D341Med (cell line): ENCODE data around the gene SUPT6H.
"Not testable (repeated sequence)": the region's sequence is repeated elsewhere in the genome, so short reads cannot be mapped to it uniquely, and the experiment has no call there.

ENCODE experiments used
- DNase-seq: peaks from one replicate; pipeline ENCODE4 v3.0.0; 2012; ENCODE audit warnings: low spot score

Gene SUPT6H

DNA sequence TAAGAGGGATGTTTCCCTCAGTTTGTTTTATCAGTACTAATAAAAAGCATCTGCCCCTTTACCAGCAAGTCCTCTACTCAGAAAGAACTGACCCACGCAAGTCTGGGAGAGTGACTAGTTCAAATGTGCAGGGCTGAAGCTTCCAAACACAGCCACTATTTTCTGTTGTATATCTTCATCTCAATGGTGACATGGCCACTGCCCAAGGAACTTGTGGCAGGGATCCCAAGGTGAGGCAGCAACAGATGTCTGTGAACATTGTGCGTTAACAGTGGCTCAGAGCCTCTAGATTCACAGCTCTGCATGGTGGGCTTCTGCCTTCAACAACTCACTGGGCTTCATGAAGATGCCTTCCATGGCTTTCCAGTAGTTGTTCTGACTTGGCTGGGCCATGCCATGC lies 13.3 kb upstream of the SUPT6H start:
- DNase-seq, result no peak

DNA sequence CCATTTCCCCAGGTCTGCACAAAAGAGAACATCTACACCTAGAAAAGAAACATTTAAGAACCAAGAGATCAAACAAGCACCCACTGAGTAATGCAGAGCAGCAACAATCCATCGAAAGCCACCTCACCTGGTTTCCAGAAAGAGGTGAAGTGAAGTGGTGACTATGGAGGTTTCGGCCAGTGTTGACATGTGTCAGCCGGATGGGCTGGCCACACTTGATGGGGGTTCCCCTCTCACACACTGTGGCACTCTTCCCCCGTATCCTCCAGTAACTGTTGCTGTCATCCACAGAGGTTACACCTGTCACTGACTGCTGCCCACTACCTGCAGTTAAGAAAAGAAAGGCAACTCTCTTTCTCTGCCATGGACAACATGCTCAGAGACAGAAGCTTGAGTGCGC lies 6.8 kb upstream of the SUPT6H start:
- no peak for DNase-seq

DNA sequence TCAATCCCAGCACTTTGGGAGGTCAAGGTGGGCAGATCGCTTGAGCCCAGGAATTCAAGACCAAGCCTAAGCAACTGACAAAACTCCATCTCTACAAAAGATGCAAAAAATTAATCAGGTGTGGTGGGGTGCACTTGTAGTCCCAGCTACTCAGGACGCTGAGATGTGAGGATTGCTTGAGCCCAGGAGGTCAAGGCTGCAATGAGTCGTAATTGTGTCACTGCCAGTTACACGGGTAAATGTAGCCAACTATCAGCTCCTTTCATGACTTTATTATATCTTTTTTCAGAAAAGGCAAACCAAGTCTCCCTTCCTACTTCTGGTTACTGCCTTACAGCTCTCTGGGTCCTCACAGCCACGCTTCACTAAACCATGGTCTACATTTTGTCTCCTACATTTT lies 4.2 kb upstream of the SUPT6H start:
- DNase-seq, result no peak

DNA sequence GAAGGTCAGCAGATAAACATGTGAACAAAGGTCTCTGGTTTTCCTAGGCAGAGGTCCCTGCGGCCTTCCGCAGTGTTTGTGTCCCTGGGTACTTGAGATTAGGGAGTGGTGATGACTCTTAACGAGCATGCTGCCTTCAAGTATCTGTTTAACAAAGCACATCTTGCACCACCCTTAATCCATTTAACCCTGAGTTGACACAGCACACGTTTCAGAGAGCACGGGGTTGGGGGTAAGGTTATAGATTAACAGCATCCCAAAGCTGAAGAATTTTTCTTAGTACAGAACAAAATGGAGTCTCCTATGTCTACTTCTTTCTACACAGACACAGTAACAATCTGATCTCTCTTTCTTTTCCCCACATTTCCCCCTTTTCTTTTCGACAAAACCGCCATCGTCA lies 3.7 kb upstream of the SUPT6H start:
- DNase-seq, result not testable (repeated sequence)

DNA sequence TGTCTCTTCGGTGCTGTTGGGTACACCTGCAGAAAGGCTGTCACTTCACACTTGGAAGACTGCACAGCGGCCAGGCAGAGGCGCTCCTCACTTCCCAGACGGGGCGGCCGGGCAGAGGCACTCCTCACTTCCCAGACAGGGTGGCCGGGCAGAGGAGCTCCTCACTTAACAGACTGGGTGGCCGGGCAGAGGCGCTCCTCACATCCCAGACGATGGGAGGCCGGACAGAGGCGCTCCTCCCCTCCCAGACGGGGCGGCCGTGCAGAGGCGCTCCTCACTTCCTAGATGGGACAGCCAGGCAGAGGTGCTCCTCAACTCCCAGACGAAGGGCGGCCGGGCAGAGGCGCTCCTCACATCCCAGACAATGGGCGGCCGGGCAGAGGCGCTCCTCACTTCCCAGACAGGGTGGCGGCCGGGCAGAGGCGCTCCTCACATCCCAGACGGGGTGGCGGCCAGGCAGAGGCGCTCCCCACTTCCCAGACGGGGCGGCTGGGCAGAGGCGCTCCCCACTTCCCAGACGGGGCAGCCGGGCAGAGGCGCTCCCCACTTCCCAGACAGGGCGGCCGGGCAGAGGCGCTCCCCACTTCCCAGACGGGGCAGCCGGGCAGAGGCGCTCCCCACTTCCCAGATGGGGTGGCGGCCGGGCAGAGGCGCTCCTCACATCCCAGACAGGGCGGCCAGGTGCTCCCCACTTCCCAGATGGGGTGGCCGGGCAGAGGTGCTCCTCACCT lies 3.1 kb upstream of the SUPT6H start:
- DNase-seq, result not testable (repeated sequence)

DNA sequence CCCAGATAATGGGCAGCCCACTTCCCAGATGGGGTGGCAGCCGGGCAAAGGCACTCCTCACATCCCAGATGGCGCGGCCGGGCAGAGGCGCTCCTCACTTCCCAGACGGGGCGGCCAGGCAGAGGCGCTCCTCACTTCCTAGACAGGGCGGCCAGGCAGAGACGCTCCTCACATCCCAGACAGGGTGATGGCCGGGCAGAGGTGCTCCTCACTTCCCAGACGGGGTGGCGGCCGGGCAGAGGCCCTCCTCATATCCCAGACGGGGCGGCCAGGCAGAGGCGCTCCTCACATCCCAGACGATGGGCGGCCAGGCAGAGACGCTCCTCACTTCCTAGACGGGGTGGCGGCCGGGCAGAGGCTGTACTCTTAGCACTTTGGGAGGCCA lies 2.5 kb upstream of the SUPT6H start:
- not testable (repeated sequence) for DNase-seq

DNA sequence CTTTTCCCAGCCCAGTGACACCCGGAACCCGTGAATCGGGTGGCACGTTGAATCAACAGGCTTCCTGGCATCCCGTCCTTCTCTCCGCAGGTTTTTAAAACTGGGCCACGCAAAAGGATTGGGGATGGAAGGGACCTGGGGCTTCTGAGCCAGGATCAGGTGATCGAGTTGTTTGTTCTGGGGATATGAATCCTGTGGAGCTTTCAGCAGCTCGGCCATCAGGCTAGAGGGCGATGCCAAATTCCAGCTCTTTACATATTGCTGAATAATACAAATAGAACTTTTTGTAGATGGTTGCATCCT lies 473 bp downstream of the SUPT6H start:
- DNase-seq, result no peak

DNA sequence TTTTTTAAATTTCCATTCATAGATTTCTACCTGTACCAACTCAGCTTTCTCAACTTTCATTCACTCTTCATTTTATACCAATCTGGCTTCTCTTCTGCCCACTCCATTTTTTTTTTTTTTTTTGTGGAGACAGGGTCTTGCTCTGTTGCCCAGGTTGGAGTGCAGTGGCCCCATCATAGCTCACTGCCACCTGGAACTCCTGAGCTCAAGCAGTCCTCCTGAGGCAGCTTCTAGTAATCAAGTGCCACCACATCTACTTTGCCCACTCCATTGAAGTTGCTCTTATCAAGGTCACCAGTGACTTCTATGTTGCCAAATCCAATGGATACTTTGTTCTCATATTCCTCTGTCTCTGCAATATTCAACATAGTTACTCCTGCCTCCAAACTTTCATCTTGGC lies 1.7 kb downstream of the SUPT6H start:
- no peak for DNase-seq

DNA sequence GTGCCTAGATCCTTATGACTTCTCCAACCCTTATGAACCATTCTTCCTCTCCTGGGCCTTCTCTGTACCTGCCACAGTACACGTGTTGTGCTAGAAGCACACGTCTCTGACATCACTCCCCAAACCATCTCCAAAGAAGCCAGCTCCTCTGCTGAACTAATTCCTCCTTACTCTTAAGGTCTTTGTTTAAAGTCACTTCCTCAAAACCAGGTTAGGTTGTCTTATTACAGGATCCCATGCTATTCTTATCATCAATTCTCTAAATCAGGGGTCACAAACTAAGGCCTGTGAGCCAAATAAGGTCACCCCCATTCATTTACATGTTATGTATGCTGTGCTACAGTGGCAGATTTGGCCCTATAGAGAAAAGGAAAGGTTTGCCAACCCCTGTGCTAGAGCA lies 4.0 kb downstream of the SUPT6H start:
- DNase-seq, result no peak

DNA sequence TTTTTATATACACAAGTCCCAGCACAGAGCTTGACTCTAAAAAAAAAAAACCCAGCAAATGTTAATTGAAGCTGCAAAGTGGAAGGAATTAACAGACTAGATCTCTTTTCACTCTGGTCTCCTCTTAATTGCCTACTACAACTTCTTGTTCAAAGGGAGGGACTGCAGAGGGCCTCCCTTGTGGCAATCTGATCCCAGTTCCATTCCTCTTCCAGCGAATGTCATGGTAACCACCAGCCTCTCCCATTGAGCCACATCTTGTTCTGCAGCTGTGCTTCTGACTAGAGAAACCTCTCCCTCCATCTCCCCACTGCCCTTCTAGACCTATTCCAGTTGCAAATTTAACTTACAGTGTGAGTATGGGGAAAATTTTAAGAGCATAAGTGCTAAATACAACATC lies 5.9 kb downstream of the SUPT6H start:
- no peak for DNase-seq

DNA sequence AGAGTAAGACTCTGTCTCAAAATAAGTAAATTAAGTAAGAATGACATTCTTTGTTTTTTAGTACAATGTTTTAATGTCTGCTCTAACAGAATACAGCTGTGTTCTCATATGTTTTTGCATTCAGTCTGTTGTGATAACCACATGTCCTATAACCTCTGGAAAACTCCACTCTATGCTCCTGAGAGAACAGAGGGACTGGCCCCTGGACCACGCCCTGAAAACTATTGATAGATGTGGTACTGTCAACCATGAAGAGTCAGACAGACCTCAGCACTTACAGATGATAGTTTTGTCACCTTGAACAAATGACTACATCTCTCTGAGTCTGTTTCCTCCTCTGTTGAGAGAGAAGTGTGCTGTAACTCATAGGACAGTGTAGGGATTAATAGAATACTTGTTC lies 7.9 kb downstream of the SUPT6H start:
- no peak for DNase-seq

DNA sequence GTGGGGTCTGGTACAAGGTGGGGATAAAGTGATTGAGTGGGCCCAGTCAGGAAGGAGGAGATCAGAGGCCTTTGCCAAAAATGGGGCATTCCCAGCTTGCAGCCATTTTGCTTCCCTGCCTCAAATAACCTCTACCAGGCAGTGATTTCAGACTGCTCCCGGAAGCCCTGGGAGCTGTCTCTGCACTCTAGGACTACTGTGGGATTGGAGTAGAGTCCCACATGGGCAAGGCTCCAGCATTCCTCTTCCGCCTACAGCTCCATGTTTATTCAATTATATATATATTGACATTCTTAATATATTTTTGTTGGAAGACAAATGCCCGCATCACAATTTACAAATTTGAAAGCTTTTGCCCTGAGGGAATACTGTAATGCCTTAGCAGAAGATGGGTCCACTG lies 13.5 kb downstream of the SUPT6H start:
- no peak for DNase-seq

DNA sequence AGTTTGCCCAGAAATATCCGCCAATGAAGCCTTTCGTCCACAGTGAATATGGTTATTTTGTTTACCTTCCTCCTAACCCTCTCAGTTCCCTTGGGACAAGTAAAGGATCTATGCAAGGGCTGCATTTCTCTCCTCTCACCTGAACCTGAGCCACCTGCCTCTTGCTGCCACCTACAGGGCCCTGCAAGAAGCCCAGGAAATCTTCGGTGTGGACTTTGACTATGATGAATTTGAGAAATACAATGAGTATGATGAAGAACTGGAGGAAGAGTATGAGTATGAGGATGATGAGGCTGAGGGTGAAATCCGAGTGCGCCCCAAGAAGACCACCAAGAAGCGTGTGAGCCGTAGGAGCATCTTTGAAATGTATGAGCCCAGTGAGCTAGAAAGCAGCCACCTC lies 14.0 kb downstream of the SUPT6H start:
- DNase-seq, result no peak

DNA sequence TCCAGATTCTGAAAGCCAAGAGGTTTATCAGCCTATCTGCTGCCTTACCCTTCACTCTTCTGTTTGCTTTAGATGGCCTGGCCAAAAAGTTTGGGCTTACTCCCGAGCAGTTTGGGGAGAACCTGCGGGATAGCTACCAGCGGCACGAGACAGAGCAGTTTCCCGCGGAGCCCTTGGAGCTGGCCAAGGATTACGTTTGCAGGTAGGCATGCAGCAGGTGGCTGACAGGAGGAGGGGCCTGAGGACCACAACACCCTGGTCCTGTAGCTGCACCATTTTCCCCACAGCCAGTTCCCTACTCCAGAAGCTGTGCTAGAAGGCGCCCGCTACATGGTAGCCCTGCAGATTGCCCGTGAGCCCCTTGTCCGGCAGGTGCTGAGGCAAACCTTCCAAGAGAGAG lies 20.6 kb downstream of the SUPT6H start:
- DNase-seq, result peak; percentile 30

DNA sequence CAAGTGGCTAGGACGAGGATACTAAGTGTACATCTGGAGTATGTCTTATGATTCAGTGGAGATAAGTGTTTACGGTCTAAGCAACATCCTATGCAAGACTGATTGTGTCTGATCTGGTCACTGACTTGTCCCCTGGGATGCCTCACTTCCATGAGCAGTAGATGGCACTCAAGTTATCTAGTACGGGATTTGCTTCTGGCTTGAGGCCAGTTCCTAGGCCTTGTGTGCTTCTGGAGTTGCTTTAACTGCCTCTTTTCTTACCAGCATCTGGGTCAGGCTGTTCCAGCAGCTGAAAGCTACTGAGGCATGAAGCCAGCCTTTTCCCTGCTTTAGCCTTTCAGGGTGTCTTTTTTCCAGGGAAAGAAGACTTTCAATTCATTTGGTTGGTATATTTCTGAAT lies 23.0 kb downstream of the SUPT6H start:
- DNase-seq, result peak; percentile 86

DNA sequence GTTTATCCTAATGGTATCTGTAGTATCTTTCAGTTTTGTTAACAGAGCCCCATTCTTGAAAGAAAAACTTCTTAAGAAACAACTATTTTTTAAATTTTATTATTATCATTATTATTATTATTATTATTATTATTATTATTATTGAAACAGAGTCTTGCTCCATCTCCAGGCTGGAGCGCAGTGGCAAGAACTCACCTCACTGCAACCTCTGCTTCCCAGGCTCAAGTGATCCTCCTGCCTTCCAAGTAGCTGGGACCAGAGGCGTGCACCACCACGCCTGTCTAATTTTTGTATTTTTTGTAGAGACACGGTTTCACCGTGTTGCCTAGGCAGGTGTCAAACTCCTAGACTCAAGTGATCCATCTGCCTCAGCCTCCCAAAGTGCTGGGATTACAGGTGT lies 23.4 kb downstream of the SUPT6H start:
- no peak for DNase-seq

DNA sequence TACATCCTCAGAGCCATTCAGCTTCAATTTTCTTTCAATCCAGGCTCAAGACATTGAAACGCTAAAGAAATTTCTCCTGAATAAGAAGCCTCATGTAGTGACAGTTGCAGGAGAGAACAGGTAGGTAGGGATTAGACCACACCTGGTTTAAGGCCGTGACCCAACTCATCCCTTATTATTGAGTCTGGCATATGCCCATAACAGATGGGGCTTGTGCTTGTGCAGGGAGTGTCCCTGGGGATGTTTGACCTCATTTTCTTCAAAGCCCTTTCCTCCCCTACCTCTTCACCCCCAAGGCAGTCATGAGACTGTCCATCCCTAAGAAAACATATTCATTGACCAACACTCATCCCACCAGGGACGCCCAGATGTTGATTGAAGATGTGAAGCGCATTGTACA lies 24.3 kb downstream of the SUPT6H start:
- peak; percentile 58 for DNase-seq

DNA sequence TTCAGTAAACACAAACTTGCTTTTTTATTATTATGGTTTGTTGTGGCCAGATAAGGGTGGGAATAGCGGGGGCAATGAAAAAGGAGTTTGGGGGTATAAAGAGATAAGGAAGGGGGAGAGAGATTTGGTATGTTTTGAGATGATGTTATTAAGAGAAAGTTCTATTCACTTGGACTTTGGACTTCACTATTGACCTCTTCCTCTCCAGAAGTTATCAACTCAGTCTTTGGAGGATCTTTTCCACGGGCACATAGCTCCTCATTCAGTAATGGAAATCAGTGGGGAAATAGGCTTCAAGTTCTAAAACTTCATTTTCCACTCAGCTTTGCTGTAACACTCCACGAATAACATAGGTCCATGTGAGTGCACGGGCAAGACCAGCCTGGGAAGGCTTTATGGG lies 26.5 kb downstream of the SUPT6H start:
- DNase-seq, result no peak

DNA sequence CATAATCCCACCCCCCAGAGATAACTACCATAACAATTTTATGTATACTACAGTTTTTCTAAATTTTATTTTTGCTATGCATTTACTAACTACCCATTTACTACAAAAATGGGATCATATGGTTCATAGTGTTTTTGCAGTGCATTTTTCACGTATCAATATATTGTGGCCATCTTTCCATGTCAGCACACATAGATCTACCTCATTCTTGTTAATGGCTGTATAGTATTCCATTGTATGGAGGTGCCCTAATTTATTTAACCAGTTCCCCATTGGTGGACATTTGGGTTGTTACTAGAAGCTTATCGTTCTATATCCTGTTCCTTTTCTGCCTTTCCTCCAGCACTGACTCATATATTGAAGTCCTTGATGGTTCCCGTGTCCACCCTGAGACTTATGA lies 27.0 kb downstream of the SUPT6H start:
- no peak for DNase-seq

DNA sequence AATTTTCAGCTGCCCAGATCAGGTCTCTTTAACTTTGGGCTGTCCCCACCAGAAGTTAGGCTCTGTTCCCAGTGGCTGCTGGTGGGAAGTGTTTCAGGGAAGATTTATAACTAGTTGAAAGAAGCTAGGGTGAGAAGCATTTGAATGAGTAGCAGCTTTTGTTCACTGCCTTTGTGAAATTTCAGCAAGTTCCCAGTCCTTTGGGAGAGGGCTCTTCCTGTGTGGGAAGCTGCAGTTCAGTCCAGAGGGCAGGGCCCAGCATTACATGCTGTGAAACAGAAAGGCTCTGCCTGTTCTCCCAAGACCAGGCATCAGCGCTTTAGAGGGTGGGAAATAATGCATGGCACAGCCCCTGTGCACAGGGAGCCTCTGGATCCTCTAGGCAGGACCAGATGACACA lies 31.9 kb downstream of the SUPT6H start:
- DNase-seq, result no peak

DNA sequence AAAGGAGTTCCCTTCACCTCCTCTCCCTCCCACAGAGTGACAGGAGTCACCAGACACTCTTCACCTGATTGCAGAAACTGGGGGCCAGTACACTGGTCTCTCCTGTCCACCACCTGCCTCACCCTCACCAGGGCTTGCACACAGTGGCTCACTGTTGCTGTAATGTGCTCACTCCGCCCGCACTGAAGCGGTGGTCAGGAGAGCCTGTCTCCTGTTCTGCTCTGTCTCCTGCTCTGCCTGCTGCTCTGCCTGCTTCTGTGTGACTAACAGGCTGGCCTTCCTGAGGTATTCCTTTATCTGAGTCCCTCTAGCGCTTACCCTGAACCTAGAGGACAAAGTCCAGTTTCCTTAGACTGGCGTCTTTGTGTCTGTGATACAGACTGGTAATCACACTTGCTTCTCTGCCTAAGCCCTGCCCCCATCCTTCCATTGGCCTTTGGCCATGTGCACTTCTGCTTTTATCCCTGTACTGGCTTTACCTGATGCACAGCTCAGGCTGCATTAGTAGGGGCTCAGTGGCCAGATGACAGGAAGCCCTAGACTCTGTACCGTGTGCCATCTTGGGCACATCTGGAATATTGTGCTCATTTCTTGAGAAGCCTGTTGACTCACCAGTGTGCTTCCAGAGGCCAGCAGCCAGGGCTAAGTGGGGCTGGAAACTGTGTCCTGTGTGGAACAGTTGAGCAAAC lies 36.4 kb downstream of the SUPT6H start:
- DNase-seq, result peak; percentile 36

DNA sequence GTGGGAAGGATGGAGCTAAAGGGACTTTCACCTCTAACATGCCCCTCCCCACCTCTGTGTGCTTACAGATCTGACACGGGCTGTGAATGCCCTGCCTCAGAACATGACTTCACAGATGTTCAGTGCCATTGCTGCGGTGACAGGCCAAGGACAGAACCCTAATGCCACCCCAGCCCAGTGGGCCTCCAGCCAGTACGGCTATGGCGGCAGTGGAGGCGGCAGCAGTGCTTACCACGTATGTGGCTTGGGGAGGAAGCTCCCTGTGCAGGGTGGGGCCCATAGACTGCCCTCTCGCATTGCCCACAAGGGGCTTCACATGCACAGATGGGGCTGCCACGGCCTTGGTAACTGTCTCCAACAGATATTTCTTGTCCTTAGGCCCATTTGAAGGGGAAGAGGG lies 38.3 kb downstream of the SUPT6H start:
- peak; percentile 30 for DNase-seq

DNA sequence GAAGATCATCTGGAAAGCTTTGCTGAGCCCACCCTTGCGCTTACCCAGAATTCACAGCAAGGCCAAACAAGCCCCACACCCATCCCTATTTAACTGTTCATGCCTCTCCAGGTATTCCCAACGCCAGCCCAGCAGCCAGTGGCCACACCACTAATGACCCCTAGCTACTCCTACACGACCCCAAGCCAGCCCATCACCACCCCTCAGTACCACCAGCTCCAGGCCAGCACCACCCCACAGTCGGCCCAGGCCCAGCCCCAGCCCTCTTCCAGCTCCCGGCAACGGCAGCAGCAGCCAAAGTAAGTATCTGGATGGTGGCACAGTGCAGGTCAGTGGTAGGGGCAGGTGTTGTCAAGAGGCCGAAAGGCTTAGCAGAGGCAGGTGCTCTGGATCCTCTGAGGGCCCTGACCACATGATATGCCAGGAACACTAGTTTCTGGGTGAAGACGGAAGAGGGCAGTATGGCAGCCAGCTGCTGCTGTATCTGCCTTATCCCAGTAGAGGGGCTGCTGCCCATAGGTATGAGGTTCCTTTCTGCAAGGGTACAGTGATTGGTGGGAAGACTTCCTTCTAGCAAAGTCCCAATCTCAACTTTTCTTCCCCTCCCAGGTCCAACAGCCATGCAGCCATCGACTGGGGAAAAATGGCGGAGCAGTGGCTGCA lies 39.0 kb downstream of the SUPT6H start:
- peak; percentile 39 for DNase-seq
